Measurements from ENCODE around the gene CD37. TPM values are rescaled to one million over a fixed set of nuclear protein-coding genes. Genes with fewer than 3 reads are reported as not detected.

The CD37 gene
- polyA plus RNA-seq, 1 of the 3 experiments (the other 2 are of a cell fraction) = not detected

- H3K27ac ChIP-seq (ENCODE audit: low read depth in 2 of 2, low read length in 1 of 2) = no peak overlapping the region
- H3K9me3 ChIP-seq = no peaks in the 10 kb centered on the region
- DNase-seq = no peak
- no peaks in the 10 kb centered on the region for H3K9me2 ChIP-seq
- no peak overlapping the region for H3K9ac ChIP-seq
- POLR2A ChIA-PET = no interaction called here
- H3K27me3 ChIP-seq (ENCODE audit: insufficient read depth) = no peaks in the 10 kb centered on the region
- H2AFZ ChIP-seq (ENCODE audit: low read depth) = no peak overlapping the region
- WGBS (ENCODE audit: low lambda C conversion rate) = 49% methylated on average over 3 of the region's 3 CpGs
- H3F3A ChIP-seq (replicated peaks; ENCODE audit: insufficient read depth) = peaks cover 2% of the 10 kb centered on the region
- H3K36me3 ChIP-seq (replicated peaks in 1 of 2; ENCODE audit: control insufficient read depth in 1 of 2, insufficient read depth in 2 of 2, low read length in 1 of 2) = peaks cover 0 to 10% of the 10 kb centered on the region in 2 experiments
- CTCF ChIA-PET = interaction anchor here (1.1 to 1.2 kb wide), 2 partner anchors 32 to 108 kb away, joined by 3 read pairs; no protein-coding TSS in a partner anchor
- no peaks in the 10 kb centered on the region for H3K79me2 ChIP-seq (ENCODE audit: insufficient read depth)
- H3K4me1 ChIP-seq (ENCODE audit: control insufficient read depth in 1 of 2, insufficient read depth in 2 of 2, low read depth in 1 of 2, low read length in 1 of 2) = no peaks in the 10 kb centered on the region; a peak in 1 of 4 replicates
- no peak overlapping the region for H3K4me3 ChIP-seq (ENCODE audit: low read depth in 2 of 2, low read length in 1 of 2)
- TF ChIP-seq IRF3 (IDR thresholded peaks at IDR 0.05; ENCODE audit: low read depth, low read length) = no peak
- TF ChIP-seq USF1 (IDR thresholded peaks at IDR 0.05; ENCODE audit: borderline replicate concordance, low read depth) = no peak
- no peak for TF ChIP-seq FOSL2 (IDR thresholded peaks at IDR 0.05; ENCODE audit: borderline replicate concordance, low read depth)
- no peak for TF ChIP-seq RFX5 (IDR thresholded peaks at IDR 0.05; ENCODE audit: low read length)
- TF ChIP-seq EP300 (IDR thresholded peaks at IDR 0.05; ENCODE audit: borderline replicate concordance in 1 of 2, low read depth in 1 of 2, low read length in 1 of 2) = no peak
- TF ChIP-seq YY1 (IDR thresholded peaks at IDR 0.05; ENCODE audit: low read depth) = no peak
- no peak for TF ChIP-seq RXRA (IDR thresholded peaks at IDR 0.05; ENCODE audit: borderline replicate concordance, low read depth)
- no peak for TF ChIP-seq SMC3 (IDR thresholded peaks at IDR 0.05; ENCODE audit: low read depth, low read length)
- no peak for TF ChIP-seq USF2 (IDR thresholded peaks at IDR 0.05; ENCODE audit: borderline replicate concordance, low read depth, low read length)
- TF ChIP-seq REST (IDR thresholded peaks at IDR 0.05; ENCODE audit: low read depth, low read length) = no peak
- TF ChIP-seq NFIC (IDR thresholded peaks at IDR 0.05; ENCODE audit: borderline replicate concordance) = no peak
- TF ChIP-seq PBX3 (IDR thresholded peaks at IDR 0.05) = no peak
- no peak for TF ChIP-seq TEAD4 (IDR thresholded peaks at IDR 0.05; ENCODE audit: borderline replicate concordance, insufficient read depth)
- TF ChIP-seq RCOR1 (IDR thresholded peaks at IDR 0.05; ENCODE audit: low read length) = no peak
- no peak for TF ChIP-seq EZH2phosphoT487 (IDR thresholded peaks at IDR 0.05; ENCODE audit: borderline replicate concordance, low read depth)
- TF ChIP-seq ELF1 (IDR thresholded peaks at IDR 0.05) = no peak
- no peak for TF ChIP-seq GABPA (IDR thresholded peaks at IDR 0.05; ENCODE audit: low read depth)
- peaks cover 2% of the 10 kb centered on the region; the same call in 1 of the 2 replicates for H4K20me1 ChIP-seq (ENCODE audit: insufficient read depth)
- H3K4me2 ChIP-seq = no peak overlapping the region
These were observed 1.8 kb upstream of the CD37 start for GRCh38 chr19:49333418-49333805.

All from SK-N-SH (cell line).